IMR-90 (cell line): ENCODE data around the gene ZNF764. TPM values are rescaled to one million over a fixed set of nuclear protein-coding genes. Genes with fewer than 3 reads are reported as not detected.

Experiments used
- ATAC-seq: fragments of 200-7000 bp; cut with Tn5 transposase; 2 replicates; pipeline ENCODE4 v1.9.1; 2020; ENCODE audit warnings: low read depth, mild to moderate bottlenecking, moderate library complexity
- BruUV-seq: library from RNA; stranded (reverse); fragments of 400-500 nt; replicated peaks from 2 replicates; lab custom pipeline; 2021; lab: Mats Ljungman, UMichigan
- CTCF ChIA-PET: fragments of 300-600 bp; formaldehyde crosslinking; extraction: SDS; loops from one replicate; lab custom pipeline; 2021; ENCODE audit warnings: antibody characterized with exemption; lab: Yijun Ruan, JAX
- POLR2A ChIA-PET: fragments of 300-600 bp; sonication (Branson Sonifier 250); formaldehyde crosslinking; loops from one replicate; lab custom pipeline; 2022; ENCODE audit warnings: antibody characterized with exemption; ENCODE audit not compliant: unreplicated experiment; lab: Charles Lee
- DNase-seq: peaks from one replicate; pipeline ENCODE4 v3.0.0; 2013
- H2AFZ ChIP-seq: replicated peaks from 2 replicates; pipeline ENCODE3; 2013; ENCODE audit warnings: low read length, mild to moderate bottlenecking; ENCODE audit not compliant: poor library complexity
- H2AK5ac ChIP-seq: 2 replicates; pipeline ENCODE4 v1.6.1; 2013; ENCODE audit warnings: low read depth, low read length, inconsistent platforms
- H2AK9ac ChIP-seq: replicated peaks from 2 replicates; pipeline ENCODE3; 2013; ENCODE audit warnings: mild to moderate bottlenecking, low read depth, low read length, moderate library complexity; ENCODE audit not compliant: poor library complexity
- H2BK120ac ChIP-seq: 2 replicates; pipeline ENCODE4 v1.6.1; 2013; ENCODE audit warnings: low read depth, low read length, inconsistent platforms
- H2BK15ac ChIP-seq: 3 replicates; pipeline ENCODE4 v1.6.1; 2013; ENCODE audit warnings: low read depth, low read length, inconsistent platforms
- H2BK20ac ChIP-seq: 2 replicates; pipeline ENCODE4 v1.6.1; 2013; ENCODE audit warnings: low read depth, mild to moderate bottlenecking, inconsistent platforms, low read length, moderate library complexity
- H2BK5ac ChIP-seq: 2 replicates; pipeline ENCODE4 v1.6.1; 2013; ENCODE audit warnings: mild to moderate bottlenecking, low read depth, low read length, inconsistent platforms; ENCODE audit not compliant: poor library complexity, severe bottlenecking
- H3K14ac ChIP-seq: replicated peaks from 2 replicates; pipeline ENCODE4 v1.6.1; 2013; ENCODE audit warnings: low read depth, low read length, inconsistent platforms
- H3K18ac ChIP-seq: 2 replicates; pipeline ENCODE4 v1.6.1; 2013; ENCODE audit warnings: low read depth, low read length, control low read depth
- H3K23ac ChIP-seq: 2 replicates; pipeline ENCODE4 v1.6.1; 2013; ENCODE audit warnings: low read depth, low read length, inconsistent platforms
- H3K27ac ChIP-seq: 2 replicates; pipeline ENCODE4 v1.5.1; 2013; ENCODE audit warnings: mild to moderate bottlenecking, control low read depth, low read length; ENCODE audit not compliant: insufficient read depth
- H3K27me3 ChIP-seq: 2 replicates; pipeline ENCODE4 v1.6.1; 2013; ENCODE audit warnings: low read length; ENCODE audit not compliant: control insufficient read depth, insufficient read depth
- H3K36me3 ChIP-seq: 2 replicates; pipeline ENCODE4 v1.6.1; 2013; ENCODE audit warnings: low read length, mixed read lengths; ENCODE audit not compliant: control insufficient read depth, insufficient read depth
- H3K4ac ChIP-seq: 2 replicates; pipeline ENCODE4 v1.6.1; 2013; ENCODE audit warnings: low read depth, low read length, inconsistent platforms
- H3K4me1 ChIP-seq: 2 replicates; pipeline ENCODE4 v1.6.1; 2013; ENCODE audit warnings: low read length, mixed read lengths; ENCODE audit not compliant: control insufficient read depth, insufficient read depth
- H3K4me2 ChIP-seq: 2 replicates; pipeline ENCODE4 v1.6.1; 2013; ENCODE audit warnings: low read depth, mild to moderate bottlenecking, control low read depth, low read length, moderate library complexity
- H3K4me3 ChIP-seq: 2 replicates; pipeline ENCODE4 v1.5.1; 2013; ENCODE audit warnings: low read depth, mild to moderate bottlenecking, control low read depth, low read length, moderate library complexity; ENCODE audit not compliant: insufficient read depth
- H3K56ac ChIP-seq: 2 replicates; pipeline ENCODE4 v1.6.1; 2013; ENCODE audit warnings: low read length, inconsistent platforms; ENCODE audit not compliant: insufficient read depth; ENCODE audit errors: extremely low read depth
- H3K79me1 ChIP-seq, 2 experiments: 2 replicates each; pipeline ENCODE4 v1.6.1; 2013; ENCODE audit warnings: low read length in 2 of 2, inconsistent platforms in 1 of 2, low read depth in 1 of 2
- H3K9ac ChIP-seq: 2 replicates; pipeline ENCODE4 v1.6.1; 2013; ENCODE audit warnings: low read depth, low read length, control low read depth
- H3K9me1 ChIP-seq: 2 replicates; pipeline ENCODE4 v1.6.1; 2013; ENCODE audit warnings: low read length, inconsistent platforms; ENCODE audit not compliant: insufficient read depth
- H3K9me3 ChIP-seq: 2 replicates; pipeline ENCODE4 v1.6.1; 2013; ENCODE audit warnings: low read length; ENCODE audit not compliant: control insufficient read depth, insufficient read depth
- H4K20me1 ChIP-seq: 2 replicates; pipeline ENCODE4 v1.6.1; 2013; ENCODE audit warnings: low read length, inconsistent platforms; ENCODE audit not compliant: insufficient read depth
- H4K5ac ChIP-seq: 2 replicates; pipeline ENCODE4 v1.6.1; 2013; ENCODE audit warnings: mild to moderate bottlenecking, low read depth, low read length, control low read depth
- H4K8ac ChIP-seq, 2 experiments: 2 replicates each; pipeline ENCODE4 v1.6.1; 2013; ENCODE audit warnings: low read depth in 2 of 2, low read length in 2 of 2, control low read depth in 1 of 2, inconsistent platforms in 1 of 2
- H4K91ac ChIP-seq: 2 replicates; pipeline ENCODE4 v1.6.1; 2013; ENCODE audit warnings: low read depth, low read length, inconsistent platforms; ENCODE audit not compliant: insufficient read depth
- CEBPB ChIP-seq: IDR thresholded peaks from 2 replicates; pipeline ENCODE4 v1.6.1; 2012; ENCODE audit warnings: low read depth, low read length, improper control_type of control experiment
- MAFK ChIP-seq: IDR thresholded peaks from 2 replicates; pipeline ENCODE4 v1.6.1; 2012; ENCODE audit warnings: low read depth, low read length, improper control_type of control experiment
- USF2 ChIP-seq: fragments of 150-350 bp; IDR thresholded peaks from 2 replicates; pipeline ENCODE4 v1.6.1; 2017; ENCODE audit warnings: mild to moderate bottlenecking, antibody characterized with exemption, low read length, low read depth
- WGBS, 2 experiments: methylation state at CpG; one replicate each; pipeline versions ENCODE4 v1.1.5 to v1.1.7; 2013; ENCODE audit warnings: missing lambda C conversion rate in 2 of 2; ENCODE audit not compliant: insufficient read length in 1 of 2; ENCODE audit errors: extremely low coverage in 2 of 2; 5-methylcytosine and 5-hydroxymethylcytosine counted together
- dilution Hi-C: fragments of 300-500 bp; cut with HindIII; formaldehyde crosslinking; loops from one replicate; pipeline ENCODE4 v1.14.3; 2018; ENCODE audit warnings: low sequenced_read_pairs; ENCODE audit not compliant: unreplicated experiment
- in situ Hi-C: fragments of 300-500 bp; cut with MboI; formaldehyde crosslinking; loops from 3 replicates; pipeline ENCODE4 v1.14.3; 2019; ENCODE audit warnings: low sequenced_read_pairs, inconsistent platforms, mixed read lengths
- intact Hi-C: fragments of 100-400 bp; cut with micrococcal nuclease; formaldehyde crosslinking; loops from 2 replicates; pipeline ENCODE4 v1.10.0; 2022
- polyA plus RNA-seq, 3 experiments: library from polyadenylated mRNA; depleted of rRNA; stranded (reverse); fragments of >200 nt; gene quantifications; 2 replicates each; pipeline ENCODE4 v1.2.3, GENCODE V29; 2012; ENCODE audit warnings: low replicate concordance in 1 of 3
- total RNA-seq: library from RNA; depleted of rRNA; stranded (reverse); fragments of >200 nt; gene quantifications from 2 replicates; pipeline ENCODE4 v1.2.3, GENCODE V29; 2012

Gene ZNF764
- total and polyA plus RNA-seq, 2 of the 4 experiments (the other 2 are of a cell fraction) = 2.2 to 4.6 TPM

- WGBS, 2 experiments = 94% methylated on average over 3 of the region's 7 CpGs; no CpG with 5 or more reads in 1 of the 2 experiments
- H3K9me3 ChIP-seq = no peaks in the 10 kb centered on the region
- BruUV-seq = no TSS peak
- H3K36me3 ChIP-seq = peaks cover 28% of the 10 kb centered on the region
- no peak for TF ChIP-seq CEBPB
- TF ChIP-seq USF2 = no peak
- no peak for TF ChIP-seq MAFK
- no peak overlapping the region for H2BK15ac ChIP-seq
- H3K9me1 ChIP-seq = no peaks in the 10 kb centered on the region
- POLR2A ChIA-PET = no interaction called here
- peaks cover 3% of the 10 kb centered on the region; the same call in 1 of the 2 replicates for H3K4me1 ChIP-seq
- H3K4me2 ChIP-seq = no peak overlapping the region
- no peak overlapping the region for H2AK5ac ChIP-seq
- DNase-seq = no peak
- in situ Hi-C loops = no loop called here
- H3K79me1 ChIP-seq = peaks cover 10 to 56% of the 10 kb centered on the region in 2 experiments
- H2AK9ac ChIP-seq = no peak overlapping the region
- no peak overlapping the region for H3K23ac ChIP-seq
- H2AFZ ChIP-seq = no peak overlapping the region
- CTCF ChIA-PET = no interaction called here
- intact Hi-C loops = no loop called here
- no peak overlapping the region for H3K27ac ChIP-seq
- no peaks in the 10 kb centered on the region for H4K20me1 ChIP-seq
- no peak overlapping the region for H3K18ac ChIP-seq
- H3K27me3 ChIP-seq = no peaks in the 10 kb centered on the region
- no peak overlapping the region for H3K4me3 ChIP-seq
- no peak overlapping the region for H3K9ac ChIP-seq
- no peak overlapping the region for H3K56ac ChIP-seq
- no peak overlapping the region for H4K5ac ChIP-seq
- H3K14ac ChIP-seq = no peak overlapping the region
- no peak overlapping the region for H4K8ac ChIP-seq
- ATAC-seq = no peak
- H4K91ac ChIP-seq = no peak overlapping the region
- no peak overlapping the region for H2BK20ac ChIP-seq
- no peak overlapping the region for H3K4ac ChIP-seq
- dilution Hi-C loops = no loop called here
- H2BK120ac ChIP-seq = no peak overlapping the region
- H2BK5ac ChIP-seq = no peak overlapping the region
Observed at GRCh38 chr16:30581457-30581856, 23.3 kb upstream of the ZNF764 start.
